DMS114 treated with DMSO at 0.1 percent for 48 hours (cell line): ENCODE data around the gene TRERF1.
"Not testable (repeated sequence)": the region's sequence is repeated elsewhere in the genome, so short reads cannot be mapped to it uniquely, and the experiment has no call there.

ENCODE experiments used
- DNase-seq: peaks from one replicate; lab custom pipeline; 2025; ENCODE audit not compliant: unreplicated experiment; lab: John Stamatoyannopoulos, UW

Gene TRERF1

DNA sequence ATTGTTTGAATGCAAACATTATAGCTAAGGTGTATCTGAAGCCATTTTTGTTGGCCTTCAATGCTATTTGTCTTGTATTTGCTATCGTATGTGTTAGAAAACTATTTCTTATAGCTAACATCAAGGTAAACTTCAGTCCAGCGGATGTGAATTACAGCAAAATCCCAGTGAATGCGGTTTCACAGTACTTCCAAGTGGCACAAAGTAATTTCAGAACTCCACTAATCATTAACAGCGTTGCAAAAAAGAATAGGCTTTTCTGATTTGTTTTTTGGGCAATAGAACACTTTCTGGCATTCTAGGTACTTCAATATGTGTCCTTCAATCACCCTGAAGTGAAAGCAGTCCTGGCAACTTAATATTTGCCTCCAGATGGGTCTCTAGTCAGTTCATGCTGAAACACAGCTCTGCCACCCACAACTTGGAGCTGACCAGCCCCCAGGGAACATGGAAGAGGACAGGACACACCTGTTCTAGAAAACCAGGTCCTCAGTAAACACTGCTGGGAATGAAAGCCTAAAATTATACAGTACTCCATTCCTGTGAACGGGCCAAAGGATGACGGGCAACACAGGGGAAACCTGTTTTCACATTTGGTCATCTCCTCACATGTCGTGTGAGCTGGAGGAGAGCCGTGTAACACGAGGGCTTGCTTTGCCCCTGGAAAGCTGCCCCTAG, 224.4 kb downstream of the TRERF1 start:
- DNase-seq, result no peak

GRCh38 chr6:42226645-42227143, 225.0 kb downstream of the TRERF1 start:
- no peak for DNase-seq

- no peak for DNase-seq
Measured at GRCh38 chr6:42226161-42226611, 225.5 kb downstream of the TRERF1 start.

DNA sequence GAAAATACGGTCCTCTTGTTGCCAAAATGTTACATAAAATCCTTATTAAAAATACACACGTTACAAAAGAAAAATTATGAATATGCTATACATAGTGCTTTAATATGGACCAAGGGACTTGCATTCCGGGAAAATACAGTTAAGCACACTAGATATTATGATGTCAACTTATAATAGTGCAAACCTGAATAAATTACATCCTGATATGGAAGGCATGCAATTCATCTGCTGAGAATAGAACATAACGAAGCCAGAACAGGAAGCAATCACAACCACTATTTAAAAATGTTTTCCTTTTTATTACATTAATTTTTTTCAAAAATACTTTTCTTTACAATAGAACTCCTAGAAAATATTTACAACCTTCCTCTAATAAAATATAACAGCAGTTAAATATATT, 226.3 kb downstream of the TRERF1 start:
- no peak for DNase-seq

GRCh38 chr6:42225029-42225339, 226.7 kb downstream of the TRERF1 start:
- no peak for DNase-seq

- no peak for DNase-seq
Measured at GRCh38 chr6:42224222-42225028, 227.3 kb downstream of the TRERF1 start.

- DNase-seq, result no peak
Measured at GRCh38 chr6:42222448-42222847, 229.3 kb downstream of the TRERF1 start.

DNA sequence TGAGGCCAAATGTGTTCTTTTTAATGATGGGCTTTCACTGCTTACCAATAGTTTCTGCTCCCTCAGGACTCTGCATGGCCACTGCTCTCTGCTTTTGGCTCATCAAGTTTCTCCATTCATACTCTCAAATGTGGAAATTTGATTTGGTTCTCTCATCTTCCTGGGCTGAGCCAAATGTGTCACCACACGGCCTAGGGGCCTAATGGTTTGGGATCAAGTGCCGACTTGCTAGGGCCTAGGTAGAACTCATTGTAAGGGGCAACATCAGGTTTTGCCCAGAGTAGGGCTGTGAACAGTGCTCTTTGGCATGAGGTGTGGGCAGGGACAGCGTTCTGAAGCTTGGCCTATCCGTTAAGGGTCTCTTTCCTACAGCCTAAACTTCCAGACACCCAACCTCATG, 230.2 kb downstream of the TRERF1 start:
- no peak for DNase-seq

DNA sequence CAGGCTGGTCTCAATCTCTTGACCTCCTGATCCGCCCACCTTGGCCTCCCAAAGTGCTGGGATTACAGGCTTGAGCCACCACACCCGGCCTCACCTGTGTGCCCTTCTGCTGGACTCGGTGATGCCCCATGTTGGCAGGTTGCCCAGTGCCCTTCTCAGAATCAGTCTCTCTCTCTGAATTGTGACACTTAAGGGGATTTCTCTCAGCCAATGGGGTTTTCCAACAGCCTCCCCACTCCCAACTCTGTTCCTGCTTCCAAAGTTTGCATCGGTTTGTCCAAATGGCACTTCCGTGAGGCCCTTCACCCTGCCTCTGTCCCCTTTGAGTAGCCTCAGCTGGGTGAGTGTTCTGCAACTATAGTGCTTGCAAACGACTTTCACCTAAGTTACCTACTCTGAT, 230.9 kb downstream of the TRERF1 start:
- no peak for DNase-seq

- DNase-seq, result peak; percentile 99
Measured at GRCh38 chr6:42217519-42218367, 234.0 kb downstream of the TRERF1 start, which contains the start of gene MRPS10. Gene MRPS10 (minus strand): TSS chr6:42217861. CDS start chr6:42217849, 12 bp downstream.

- DNase-seq, result peak; percentile 45
Measured at GRCh38 chr6:42217157-42217518, 234.6 kb downstream of the TRERF1 start.

DNA sequence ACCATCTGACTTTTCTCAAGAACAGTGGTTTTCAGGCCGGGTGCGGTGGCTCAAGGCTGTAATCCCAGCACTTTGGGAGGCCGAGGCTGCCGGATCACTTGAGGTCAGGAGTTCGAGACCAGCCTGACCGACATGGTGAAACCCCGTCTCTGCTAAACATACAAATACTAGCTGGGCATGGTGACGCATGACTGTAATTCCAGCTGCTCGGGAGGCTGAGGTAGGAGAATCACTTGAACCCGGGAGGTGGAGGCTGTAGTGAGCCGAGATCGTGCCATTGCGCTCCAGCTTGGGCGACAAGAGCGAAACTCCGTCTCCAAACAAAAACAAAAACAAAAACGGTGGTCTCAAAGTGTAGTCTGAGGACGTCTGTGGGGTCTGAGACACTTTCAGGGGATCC, 235.2 kb downstream of the TRERF1 start:
- DNase-seq, result not testable (repeated sequence)

- DNase-seq, result no peak
Measured at GRCh38 chr6:42212442-42212841, 239.3 kb downstream of the TRERF1 start.

DNA sequence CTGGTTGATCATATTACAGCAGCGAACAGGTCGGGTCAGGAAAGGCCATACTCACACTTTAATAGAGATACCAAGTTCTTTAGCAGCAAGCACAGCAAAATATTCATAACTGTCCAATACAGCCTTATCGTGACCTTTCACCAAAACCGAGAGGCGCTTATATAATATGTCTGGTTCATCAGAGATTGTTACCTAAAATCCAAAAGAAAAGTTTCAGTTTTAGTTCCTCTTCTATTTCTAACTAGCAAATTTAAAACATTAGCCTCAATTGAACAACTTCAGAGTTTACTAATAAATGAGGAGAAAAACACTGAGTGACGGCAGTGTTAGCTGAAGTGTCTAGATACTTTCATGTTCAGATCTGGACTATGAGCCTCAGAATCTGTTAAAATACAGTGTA, 240.0 kb downstream of the TRERF1 start:
- DNase-seq, result no peak

DNA sequence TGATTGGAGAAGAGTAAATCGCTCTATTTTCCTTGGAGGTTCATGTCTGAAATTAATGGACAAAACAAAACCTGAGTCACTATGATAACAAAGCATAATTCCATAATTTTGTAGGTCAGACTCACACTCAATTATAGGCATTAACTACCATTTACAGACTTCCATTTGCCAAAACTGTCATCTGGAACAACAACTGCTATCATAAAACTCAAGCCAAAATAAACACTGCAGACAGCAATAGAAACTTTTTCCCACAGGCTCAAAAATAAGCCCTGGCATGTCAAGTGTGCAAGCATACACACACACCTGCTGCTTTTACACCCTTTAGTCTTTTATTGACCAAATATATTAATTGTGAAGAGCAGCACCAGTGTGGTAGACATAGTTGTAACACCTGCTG, 241.2 kb downstream of the TRERF1 start:
- no peak for DNase-seq

DNA sequence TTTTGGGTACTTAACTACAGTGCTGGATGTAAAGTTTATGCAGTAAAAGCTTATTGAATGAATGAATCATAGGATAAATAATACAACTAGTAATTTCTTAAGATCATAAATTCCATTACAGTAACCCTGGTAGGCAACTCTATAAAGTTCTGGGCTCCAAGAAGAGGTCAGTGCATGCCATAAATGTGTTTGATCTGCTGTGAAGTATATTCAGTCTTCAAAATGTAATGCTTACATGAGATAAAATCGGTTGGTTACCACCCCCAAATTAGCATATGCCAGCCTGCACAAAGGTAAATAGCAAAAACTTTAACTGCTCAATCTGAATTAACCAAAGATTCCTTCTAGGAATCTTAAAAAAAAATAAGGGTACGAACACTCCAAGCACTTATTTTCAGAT, 244.2 kb downstream of the TRERF1 start:
- not testable (repeated sequence) for DNase-seq

DNA sequence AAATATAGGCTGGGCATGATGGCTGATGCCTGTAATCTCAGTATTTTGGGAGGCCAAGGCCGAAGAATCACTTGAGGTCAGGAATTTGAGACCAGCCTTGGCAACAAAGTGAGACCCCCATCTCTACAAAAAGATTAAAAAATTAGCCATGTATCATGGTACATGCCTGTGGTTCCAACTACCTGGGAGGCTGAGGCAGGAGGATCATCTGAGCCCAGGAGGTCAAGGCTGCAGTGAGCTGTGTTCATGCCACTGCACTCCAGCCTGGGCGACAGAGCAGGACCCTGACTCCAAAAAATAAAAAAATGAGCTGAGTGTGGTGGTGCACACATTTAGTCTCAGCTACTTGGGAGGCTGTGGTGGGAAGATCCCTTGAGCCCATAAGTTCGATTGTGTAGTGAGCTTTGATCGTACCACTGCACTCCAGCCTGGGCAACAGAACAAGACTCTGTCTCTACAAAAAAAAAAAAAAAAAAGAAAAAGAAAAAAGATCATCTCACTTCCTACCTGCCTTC, 246.9 kb downstream of the TRERF1 start:
- no peak for DNase-seq

DNA sequence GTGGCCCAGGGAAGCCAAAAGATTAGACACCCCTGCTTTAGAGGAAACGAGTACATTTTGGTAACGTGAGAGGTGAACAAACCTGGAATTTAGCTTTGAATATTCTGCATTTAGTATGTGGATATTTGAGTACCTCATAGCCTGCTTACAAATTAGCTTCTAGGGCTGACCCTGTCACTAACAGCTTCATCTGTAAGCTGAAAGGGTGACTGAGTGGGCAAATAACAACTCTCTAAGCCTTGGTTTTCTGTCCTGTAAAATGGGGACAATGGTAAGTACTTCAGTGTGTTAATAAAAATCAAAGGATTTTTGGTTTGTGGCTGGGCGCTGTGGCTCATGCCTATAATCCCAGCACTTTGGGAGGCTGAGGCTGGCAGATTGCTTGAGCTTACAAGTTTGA, 248.5 kb downstream of the TRERF1 start:
- no peak for DNase-seq

- not testable (repeated sequence) for DNase-seq
Measured at GRCh38 chr6:42202131-42202915, 249.4 kb downstream of the TRERF1 start.

DNA sequence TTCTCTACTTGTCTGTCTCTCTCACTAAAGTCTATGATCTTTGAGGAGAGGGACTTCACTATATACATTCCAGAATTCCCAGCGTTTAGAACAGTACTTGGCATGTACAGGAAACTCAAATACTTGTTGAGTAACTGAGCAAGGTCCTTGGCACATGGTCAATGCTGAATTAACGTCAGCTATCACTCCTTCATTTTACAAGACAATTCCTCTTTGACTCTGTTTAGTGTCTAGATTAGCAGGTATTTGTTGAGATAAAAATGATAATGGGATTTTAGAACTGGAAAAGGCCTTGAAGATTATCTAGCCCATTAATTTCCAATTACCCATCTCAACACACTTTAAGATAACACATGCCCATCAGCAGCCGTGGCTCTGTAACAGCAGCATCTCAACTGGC, 250.3 kb downstream of the TRERF1 start:
- no peak for DNase-seq
